Nephron progenitor cell (in vitro differentiated cells): ENCODE results near the gene CCND1.

ENCODE experiments used
- DNase-seq: peaks from one replicate; pipeline ENCODE4 v3.0.0; 2021
- H3K27ac Mint-ChIP-seq: 2 replicates; pipeline ENCODE4 v1.8.0; 2021; ENCODE audit warnings: mild to moderate bottlenecking, moderate library complexity, mixed read lengths
- H3K27me3 Mint-ChIP-seq: 2 replicates; pipeline ENCODE4 v1.8.0; 2021; ENCODE audit warnings: mild to moderate bottlenecking, low read depth, mixed read lengths; ENCODE audit not compliant: poor library complexity
- H3K36me3 Mint-ChIP-seq: 2 replicates; pipeline ENCODE4 v1.8.0; 2021; ENCODE audit warnings: low read depth, mixed read lengths
- H3K4me1 Mint-ChIP-seq: 2 replicates; pipeline ENCODE4 v1.8.0; 2021; ENCODE audit warnings: mixed read lengths
- H3K4me3 Mint-ChIP-seq: 2 replicates; pipeline ENCODE4 v1.8.0; 2021; ENCODE audit warnings: mild to moderate bottlenecking, moderate library complexity, mixed read lengths
- H3K9me3 Mint-ChIP-seq: 2 replicates; pipeline ENCODE4 v1.8.0; 2021; ENCODE audit warnings: mild to moderate bottlenecking, moderate library complexity, mixed read lengths
- CTCF ChIP-seq: fragments of 200-600 bp; sonication (generic); IDR thresholded peaks from 2 replicates; pipeline ENCODE4 v1.5.0; 2021; ENCODE audit warnings: antibody characterized with exemption

CCND1 gene

GRCh38 chr11:69644962-69645675, 4.2 kb downstream of the CCND1 start:
- H3K27ac Mint-ChIP-seq = no peak overlapping the region
- DNase-seq = no peak
- peak overlapping the region; percentile 45 for H3K4me3 Mint-ChIP-seq
- TF ChIP-seq CTCF = no peak
- peaks cover 32% of the 10 kb centered on the region for H3K4me1 Mint-ChIP-seq
- H3K36me3 Mint-ChIP-seq = peaks cover 10% of the 10 kb centered on the region
- H3K27me3 Mint-ChIP-seq = peaks cover 3% of the 10 kb centered on the region
- H3K9me3 Mint-ChIP-seq = no peaks in the 10 kb centered on the region

GRCh38 chr11:69645801-69646492, 5.0 kb downstream of the CCND1 start:
- peak overlapping the region; percentile 45 for H3K4me3 Mint-ChIP-seq
- H3K36me3 Mint-ChIP-seq = peaks cover 12% of the 10 kb centered on the region
- no peaks in the 10 kb centered on the region for H3K27me3 Mint-ChIP-seq
- no peak overlapping the region for H3K27ac Mint-ChIP-seq
- H3K9me3 Mint-ChIP-seq = no peaks in the 10 kb centered on the region
- no peak for DNase-seq
- peaks cover 27% of the 10 kb centered on the region for H3K4me1 Mint-ChIP-seq
- no peak for TF ChIP-seq CTCF

- no peak for TF ChIP-seq CTCF
- peak overlapping the region; percentile 45 for H3K27ac Mint-ChIP-seq
Measured at GRCh38 chr11:69646493-69647389, 5.8 kb downstream of the CCND1 start.

GRCh38 chr11:69647390-69647748, 6.4 kb downstream of the CCND1 start:
- no peak for DNase-seq
- Mint-ChIP-seq H3K27me3 (no peaks in the 10 kb centered on the region), H3K4me3 (no peak overlapping the region), H3K4me1 (peaks cover 27% of the 10 kb centered on the region), H3K9me3 (no peaks in the 10 kb centered on the region), H3K27ac (no peak overlapping the region), H3K36me3 (peaks cover 27% of the 10 kb centered on the region)
- TF ChIP-seq CTCF = no peak

More at GRCh38 chr11:69646493-69647389, 5.8 kb downstream of the CCND1 start:
- Mint-ChIP-seq H3K36me3 (peaks cover 20% of the 10 kb centered on the region), H3K9me3 (no peaks in the 10 kb centered on the region), H3K4me1 (peaks cover 27% of the 10 kb centered on the region), H3K4me3 (no peak overlapping the region), H3K27me3 (no peaks in the 10 kb centered on the region)
- DNase-seq = no peak

GRCh38 chr11:69647761-69648497, 7.0 kb downstream of the CCND1 start:
- peaks cover 32% of the 10 kb centered on the region for H3K36me3 Mint-ChIP-seq
- peak overlapping the region; percentile 66 for H3K27ac Mint-ChIP-seq
- H3K4me3 Mint-ChIP-seq = no peak overlapping the region
- H3K4me1 Mint-ChIP-seq = peaks cover 30% of the 10 kb centered on the region
- no peak for DNase-seq
- H3K27me3 Mint-ChIP-seq = no peaks in the 10 kb centered on the region
- TF ChIP-seq CTCF = no peak
- no peaks in the 10 kb centered on the region for H3K9me3 Mint-ChIP-seq
